Stimulated activated CD4-positive, alpha-beta T cell treated with anti-CD3 and anti-CD28 coated beads, Interleukin-4, amount 100 ng/mL, for 1 hour (primary cell): ENCODE measurements around the gene USP10.

ENCODE experiments used
- DNase-seq: peaks from one replicate; pipeline ENCODE4 v3.0.0-alpha.2; 2020

Gene USP10, protein sequence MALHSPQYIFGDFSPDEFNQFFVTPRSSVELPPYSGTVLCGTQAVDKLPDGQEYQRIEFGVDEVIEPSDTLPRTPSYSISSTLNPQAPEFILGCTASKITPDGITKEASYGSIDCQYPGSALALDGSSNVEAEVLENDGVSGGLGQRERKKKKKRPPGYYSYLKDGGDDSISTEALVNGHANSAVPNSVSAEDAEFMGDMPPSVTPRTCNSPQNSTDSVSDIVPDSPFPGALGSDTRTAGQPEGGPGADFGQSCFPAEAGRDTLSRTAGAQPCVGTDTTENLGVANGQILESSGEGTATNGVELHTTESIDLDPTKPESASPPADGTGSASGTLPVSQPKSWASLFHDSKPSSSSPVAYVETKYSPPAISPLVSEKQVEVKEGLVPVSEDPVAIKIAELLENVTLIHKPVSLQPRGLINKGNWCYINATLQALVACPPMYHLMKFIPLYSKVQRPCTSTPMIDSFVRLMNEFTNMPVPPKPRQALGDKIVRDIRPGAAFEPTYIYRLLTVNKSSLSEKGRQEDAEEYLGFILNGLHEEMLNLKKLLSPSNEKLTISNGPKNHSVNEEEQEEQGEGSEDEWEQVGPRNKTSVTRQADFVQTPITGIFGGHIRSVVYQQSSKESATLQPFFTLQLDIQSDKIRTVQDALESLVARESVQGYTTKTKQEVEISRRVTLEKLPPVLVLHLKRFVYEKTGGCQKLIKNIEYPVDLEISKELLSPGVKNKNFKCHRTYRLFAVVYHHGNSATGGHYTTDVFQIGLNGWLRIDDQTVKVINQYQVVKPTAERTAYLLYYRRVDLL

GRCh38 chr16:84699712-84700445 is at the start of gene USP10:
USP10 (plus strand) TSS chr16:84700000; CDS start chr16:84700091, 91 bp downstream.
- peak; percentile 83 for DNase-seq

- no peak for DNase-seq
Measured at GRCh38 chr16:84650062-84650991, 49.5 kb upstream of the USP10 start.

DNA sequence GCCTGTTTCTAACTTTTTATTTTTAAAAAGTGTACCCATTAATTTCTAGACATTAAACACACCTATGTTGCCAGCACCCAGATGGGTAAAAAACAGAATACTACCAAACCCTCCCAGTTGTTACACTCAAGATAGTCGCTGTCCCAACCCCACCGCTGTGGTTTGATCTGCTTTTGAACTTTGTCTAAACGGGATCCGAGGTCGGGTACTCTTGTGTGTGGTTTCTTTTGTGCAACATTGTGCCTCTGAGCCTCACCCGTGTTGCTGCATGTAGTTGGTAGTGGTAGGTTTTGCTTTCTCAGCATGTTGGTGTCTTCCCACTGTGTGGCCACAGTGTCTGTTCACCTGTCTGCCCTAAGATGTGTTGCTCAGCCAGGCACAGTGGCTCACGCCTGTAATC is 47.2 kb upstream of the USP10 start:
- DNase-seq = no peak

GRCh38 chr16:84654238-84654637 is 45.6 kb upstream of the USP10 start:
- no peak for DNase-seq

- no peak for DNase-seq
Measured at GRCh38 chr16:84654998-84655397, 44.8 kb upstream of the USP10 start.

GRCh38 chr16:84656649-84657048 is 43.2 kb upstream of the USP10 start:
- DNase-seq = no peak

DNA sequence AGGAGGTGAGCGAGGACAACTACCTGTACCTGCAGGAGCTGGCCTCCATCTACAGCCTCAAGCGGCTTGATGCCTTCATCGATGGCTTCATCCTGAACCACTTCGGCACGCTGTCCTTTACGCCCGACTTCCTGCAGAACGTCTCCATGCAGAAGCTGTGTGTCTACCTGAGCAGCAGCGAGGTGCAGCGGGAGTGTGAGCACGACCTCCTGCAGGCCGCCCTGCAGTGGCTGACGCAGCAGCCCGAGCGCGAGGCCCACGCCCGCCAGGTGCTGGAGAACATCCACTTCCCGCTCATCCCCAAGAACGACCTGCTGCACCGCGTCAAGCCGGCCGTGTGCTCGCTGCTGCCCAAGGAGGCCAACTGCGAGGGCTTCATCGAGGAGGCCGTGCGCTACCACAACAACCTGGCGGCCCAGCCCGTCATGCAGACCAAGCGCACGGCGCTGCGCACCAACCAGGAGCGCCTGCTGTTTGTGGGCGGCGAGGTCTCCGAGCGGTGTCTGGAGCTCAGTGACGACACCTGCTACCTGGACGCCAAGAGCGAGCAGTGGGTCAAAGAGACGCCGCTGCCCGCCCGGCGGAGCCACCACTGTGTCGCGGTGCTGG is 42.5 kb upstream of the USP10 start:
- DNase-seq = no peak

- no peak for DNase-seq
Measured at GRCh38 chr16:84658690-84659089, 41.1 kb upstream of the USP10 start.

- no peak for DNase-seq
Measured at GRCh38 chr16:84659656-84660300, 40.0 kb upstream of the USP10 start.

DNA sequence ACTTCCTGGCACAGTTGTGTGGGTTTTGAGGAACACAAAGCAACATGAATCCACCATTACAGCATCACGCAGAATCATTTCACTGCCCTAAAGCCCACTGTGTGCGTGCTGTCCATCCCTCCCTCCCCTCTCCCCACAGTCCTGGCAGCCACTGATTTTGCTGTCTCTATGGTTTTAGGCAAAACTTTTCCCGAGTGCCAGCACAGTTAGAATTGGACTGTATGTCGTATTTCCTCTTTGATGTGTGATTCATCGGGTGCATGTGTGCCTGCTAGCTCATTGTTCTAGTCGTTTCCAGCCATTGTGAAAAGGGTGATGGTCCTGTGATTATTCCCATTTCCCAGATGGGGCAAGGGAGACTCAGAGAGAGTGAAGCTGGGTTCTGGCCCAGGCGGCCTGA is 38.8 kb upstream of the USP10 start:
- DNase-seq = no peak

- DNase-seq = no peak
Measured at GRCh38 chr16:84661418-84662060, 38.3 kb upstream of the USP10 start.

DNA sequence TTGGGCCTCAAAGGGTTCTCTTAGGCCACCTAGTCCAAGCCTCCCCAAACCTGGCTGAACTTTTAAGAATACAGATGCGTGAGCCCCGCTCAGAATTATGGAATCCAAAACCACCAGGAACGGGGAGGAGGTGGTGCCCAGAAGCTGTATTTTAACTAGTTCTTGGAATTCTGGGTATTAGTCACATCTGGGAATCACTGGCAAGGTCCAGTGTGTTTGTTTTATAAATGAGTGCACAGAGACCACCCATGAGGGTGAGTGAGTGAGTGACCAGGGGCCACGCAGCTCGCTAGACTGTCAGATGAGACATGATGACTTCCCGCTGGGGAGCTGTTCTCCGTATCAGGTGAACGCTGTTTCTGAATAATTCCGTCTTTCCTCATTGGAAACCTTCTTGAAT is 37.3 kb upstream of the USP10 start:
- no peak for DNase-seq

GRCh38 chr16:84663433-84664101 is 36.2 kb upstream of the USP10 start:
- DNase-seq = no peak

DNA sequence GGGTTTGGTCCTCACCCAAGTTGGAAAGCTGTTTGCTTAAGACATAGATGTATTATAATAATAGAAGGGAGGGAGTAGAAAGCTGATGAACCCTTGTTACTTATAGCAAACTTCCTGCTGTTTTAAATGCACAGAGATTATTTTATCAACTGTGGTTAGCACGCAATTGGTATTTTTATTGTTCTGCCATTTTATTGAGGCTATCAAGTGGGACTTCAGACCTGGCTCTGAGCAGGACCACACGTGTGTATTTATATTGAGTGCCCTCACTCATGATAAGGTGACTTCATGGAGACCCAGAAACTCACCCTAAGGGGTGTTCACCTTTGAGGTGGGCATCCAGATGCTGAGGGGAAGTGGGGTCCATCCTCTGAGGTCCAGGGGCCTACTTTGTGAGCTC is 34.4 kb upstream of the USP10 start:
- DNase-seq = no peak

GRCh38 chr16:84665843-84666242 is 34.0 kb upstream of the USP10 start:
- DNase-seq = no peak

DNA sequence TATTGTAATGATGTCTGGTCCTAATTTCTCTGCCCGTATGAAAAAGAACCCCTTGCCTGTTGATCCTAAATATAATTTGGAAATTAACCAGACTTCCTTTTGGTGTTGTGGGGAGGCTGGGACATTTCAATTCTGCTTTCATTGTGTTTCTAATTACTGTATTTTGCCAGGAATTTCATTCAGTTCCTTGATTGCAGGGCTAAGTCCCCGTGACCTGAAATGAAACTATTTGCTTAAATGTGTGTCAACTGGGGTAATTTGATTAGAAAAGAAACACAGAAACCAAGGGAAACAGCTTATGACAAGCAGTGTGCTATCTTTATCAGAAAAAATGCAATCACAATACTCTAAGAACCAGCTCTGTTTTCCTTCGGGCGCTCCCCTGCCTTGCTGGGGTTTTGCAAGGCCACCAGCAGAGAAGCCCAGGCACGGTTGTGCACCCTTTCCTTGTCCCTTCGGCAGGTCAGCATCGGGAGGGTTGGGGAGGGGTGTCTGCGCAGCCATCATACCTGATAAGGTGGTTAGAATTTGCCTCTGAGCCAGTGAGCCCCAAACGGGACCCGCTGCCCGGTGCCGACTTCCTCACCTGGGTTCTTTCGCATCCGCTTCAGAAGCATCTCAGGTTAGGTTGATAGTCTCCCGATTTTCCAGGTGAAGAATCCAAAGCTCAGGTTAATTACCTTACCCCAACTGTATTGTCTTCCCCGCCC is 32.0 kb upstream of the USP10 start:
- DNase-seq = no peak

GRCh38 chr16:84670063-84670462 is 29.7 kb upstream of the USP10 start:
- DNase-seq = no peak

GRCh38 chr16:84672276-84673202 is 27.3 kb upstream of the USP10 start:
- DNase-seq = peak; percentile 86

DNA sequence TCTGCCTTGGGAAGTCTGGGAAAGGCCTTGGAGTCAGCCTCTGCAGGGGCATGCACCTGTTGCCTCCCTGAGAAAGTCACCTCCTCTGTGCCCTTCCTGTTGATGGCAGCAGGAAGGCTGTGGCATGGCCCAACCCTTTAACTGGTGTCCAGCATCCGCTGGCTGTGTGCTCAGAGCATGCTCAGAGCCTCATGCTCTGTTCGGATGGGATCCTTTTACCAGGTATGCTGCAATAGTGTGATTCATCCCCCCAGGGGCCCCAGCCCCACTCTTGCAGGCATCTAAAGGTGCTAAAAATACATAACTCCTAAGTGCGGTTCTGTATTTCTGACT is 26.6 kb upstream of the USP10 start:
- DNase-seq = no peak
